SK-N-SH (cell line): ENCODE results near the gene CDK9. TPM values are rescaled to one million over a fixed set of nuclear protein-coding genes. Genes with fewer than 3 reads are reported as not detected.
A peak's percentile ranks its signal among the peaks of the same experiment; 100 is the strongest.

Source experiments
- CTCF ChIA-PET: fragments of 300-600, 350-600 bp; formaldehyde crosslinking; extraction: SDS; loops from one replicate; lab custom pipeline; 2021; lab: Yijun Ruan, JAX
- POLR2A ChIA-PET: fragments of 350-600 bp; sonication (Branson Sonifier 250); formaldehyde crosslinking; extraction: SDS; loops from one replicate; lab custom pipeline; 2020; ENCODE audit warnings: antibody characterized with exemption, inconsistent platforms; lab: Yijun Ruan, JAX
- DNase-seq: peaks from one replicate; pipeline ENCODE4 v3.0.0; 2012
- H2AFZ ChIP-seq: fragments of 200-600 bp; sonication (generic); 2 replicates; pipeline ENCODE4 v1.8.1; 2016; ENCODE audit warnings: antibody characterized with exemption, mild to moderate bottlenecking, low read depth
- H3F3A ChIP-seq: fragments of 200-600 bp; sonication (generic); replicated peaks from 2 replicates; pipeline ENCODE3; 2016; ENCODE audit warnings: antibody characterized with exemption, mild to moderate bottlenecking; ENCODE audit not compliant: insufficient read depth
- H3K27ac ChIP-seq, 2 experiments: fragments of 200-500 bp in 1 of 2; fragments of 200-600 bp in 1 of 2; sonication (Bioruptor generic) in 1 of 2; sonication (generic), shearing (Covaris generic) in 1 of 2; 2 replicates each; pipeline versions ENCODE4 v1.5.1 to v1.6.1; 2014 to 2016; ENCODE audit warnings: low read depth in 2 of 2, inconsistent platforms in 1 of 2, low read length in 1 of 2, mild to moderate bottlenecking in 1 of 2, mixed read lengths in 1 of 2
- H3K27me3 ChIP-seq: fragments of 200-600 bp; sonication (generic), shearing (Covaris generic); 2 replicates; pipeline ENCODE4 v1.6.1; 2016; ENCODE audit warnings: mixed run types; ENCODE audit not compliant: insufficient read depth
- H3K36me3 ChIP-seq, 2 experiments: fragments of 200-500 bp in 1 of 2; fragments of 200-600 bp in 1 of 2; sonication (Bioruptor generic) in 1 of 2; sonication (generic) in 1 of 2; replicated peaks in 1 of 2; 2 replicates each; pipeline versions ENCODE3 to v1.5.1; 2014 to 2016; ENCODE audit warnings: low read length in 1 of 2, mild to moderate bottlenecking in 1 of 2; ENCODE audit not compliant: insufficient read depth in 2 of 2, control insufficient read depth in 1 of 2
- H3K4me1 ChIP-seq, 2 experiments: fragments of 200-500 bp in 1 of 2; fragments of 200-600 bp in 1 of 2; sonication (Bioruptor generic) in 1 of 2; sonication (generic), shearing (Covaris generic) in 1 of 2; 2 replicates each; pipeline versions ENCODE4 v1.5.1 to v1.6.1; 2014 to 2016; ENCODE audit warnings: low read depth in 1 of 2, low read length in 1 of 2, mixed run types in 1 of 2; ENCODE audit not compliant: insufficient read depth in 2 of 2, control insufficient read depth in 1 of 2
- H3K4me2 ChIP-seq: fragments of 200-600 bp; sonication (generic), shearing (Covaris generic); 2 replicates; pipeline ENCODE4 v1.6.1; 2017; ENCODE audit warnings: mixed run types
- H3K4me3 ChIP-seq, 2 experiments: fragments of 200-500 bp in 1 of 2; fragments of 200-600 bp in 1 of 2; sonication (Bioruptor generic) in 1 of 2; sonication (generic), shearing (Covaris generic) in 1 of 2; 2 replicates each; pipeline versions ENCODE4 v1.5.1 to v1.8.1; 2014 to 2016; ENCODE audit warnings: low read depth in 2 of 2, inconsistent platforms in 1 of 2, low read length in 1 of 2, mild to moderate bottlenecking in 1 of 2, mixed read lengths in 1 of 2, moderate library complexity in 1 of 2
- H3K79me2 ChIP-seq: fragments of 200-600 bp; sonication (generic); 2 replicates; pipeline ENCODE4 v1.8.1; 2017; ENCODE audit warnings: mild to moderate bottlenecking; ENCODE audit not compliant: insufficient read depth
- H3K9ac ChIP-seq: fragments of 200-600 bp; sonication (generic); 2 replicates; pipeline ENCODE4 v1.6.1; 2017; ENCODE audit warnings: mixed run types
- H3K9me2 ChIP-seq: fragments of 200-600 bp; sonication (generic); 2 replicates; pipeline ENCODE4 v1.6.1; 2017; ENCODE audit warnings: mixed run types
- H3K9me3 ChIP-seq: fragments of 200-600 bp; sonication (generic); 2 replicates; pipeline ENCODE4 v1.6.1; 2017; ENCODE audit warnings: mixed run types, mild to moderate bottlenecking, moderate library complexity
- H4K20me1 ChIP-seq: fragments of 200-600 bp; sonication (generic); 2 replicates; pipeline ENCODE4 v1.6.1; 2017; ENCODE audit warnings: mild to moderate bottlenecking, mixed run types; ENCODE audit not compliant: insufficient read depth
- CHD2 ChIP-seq: fragments of 150-350 bp; IDR thresholded peaks from 2 replicates; pipeline ENCODE4 v1.6.1; 2018; ENCODE audit warnings: low read length; ENCODE audit not compliant: partially characterized antibody
- ELF1 ChIP-seq: IDR thresholded peaks from 2 replicates; pipeline ENCODE4 v1.4.0; 2012
- FOXM1 ChIP-seq: IDR thresholded peaks from 2 replicates; pipeline ENCODE4 v1.4.0; 2012; ENCODE audit warnings: low read depth, mild to moderate bottlenecking
- GABPA ChIP-seq: IDR thresholded peaks from 2 replicates; pipeline ENCODE4 v1.4.0; 2012; ENCODE audit warnings: low read depth, mild to moderate bottlenecking
- MXI1 ChIP-seq: IDR thresholded peaks from 2 replicates; pipeline ENCODE4 v1.6.1; 2012; ENCODE audit warnings: mild to moderate bottlenecking, low read depth, low read length, improper control_type of control experiment
- NRF1 ChIP-seq: IDR thresholded peaks from 2 replicates; pipeline ENCODE4 v1.6.1; 2012; ENCODE audit warnings: low read depth, mild to moderate bottlenecking, low read length
- POLR2AphosphoS5 ChIP-seq: IDR thresholded peaks from 2 replicates; pipeline ENCODE4 v1.6.1; 2012; ENCODE audit warnings: low read depth, low read length
- RAD21 ChIP-seq: IDR thresholded peaks from 2 replicates; pipeline ENCODE4 v1.6.1; 2012; ENCODE audit warnings: mild to moderate bottlenecking, low read length
- RCOR1 ChIP-seq: fragments of 150-350 bp; IDR thresholded peaks from 2 replicates; pipeline ENCODE4 v1.6.1; 2017; ENCODE audit warnings: antibody characterized with exemption, low read length
- SIN3A ChIP-seq: IDR thresholded peaks from 2 replicates; pipeline ENCODE4 v1.6.1; 2012; ENCODE audit warnings: low read depth, mild to moderate bottlenecking, low read length, moderate library complexity, borderline replicate concordance
- TAF1 ChIP-seq: IDR thresholded peaks from 2 replicates; pipeline ENCODE4 v1.6.1; 2012; ENCODE audit warnings: low read depth, mild to moderate bottlenecking, low read length, moderate library complexity, borderline replicate concordance
- TCF12 ChIP-seq: IDR thresholded peaks from 2 replicates; pipeline ENCODE4 v1.4.0; 2012
- WGBS: methylation state at CpG from one replicate; pipeline ENCODE4 v1.1.6; 2017; ENCODE audit warnings: low lambda C conversion rate; 5-methylcytosine and 5-hydroxymethylcytosine counted together
- polyA plus RNA-seq, 3 experiments: library from polyadenylated mRNA; depleted of rRNA; stranded (reverse); fragments of >200 nt; gene quantifications; 2 replicates each; pipeline ENCODE4 v1.2.3, GENCODE V29; 2012
- TF ChIP-seq, protein P1 (sequence below): fragments of 200-600 bp; sonication (generic); IDR thresholded peaks from 2 replicates; pipeline ENCODE4 v1.6.1; 2017; ENCODE audit warnings: antibody characterized with exemption, mild to moderate bottlenecking, moderate library complexity
- TF ChIP-seq, protein P2 (sequence below): IDR thresholded peaks from 2 replicates; pipeline ENCODE4 v1.4.0; 2012; ENCODE audit warnings: low read depth
- TF ChIP-seq, protein P3 (sequence below): IDR thresholded peaks from 2 replicates; pipeline ENCODE4 v1.4.0; 2012; ENCODE audit warnings: low read depth, borderline replicate concordance
- TF ChIP-seq, protein P4 (sequence below): IDR thresholded peaks from 2 replicates; pipeline ENCODE4; 2012

The CDK9 gene
- polyA plus RNA-seq, 1 of the 3 experiments (the other 2 are of a cell fraction) = 82.7 TPM

GRCh38 chr9:127802576-127803443 lies 17.0 kb downstream of the CDK9 start, which contains the start of gene FPGS:
FPGS (plus strand) TSS chr9:127802882; CDS start chr9:127802925, 43 bp downstream.
- Histone ChIP-seq H3K27ac (peak within 1 kb of the TSS; percentile 86 to 92), H3K4me2 (peak within 1 kb of the TSS; percentile 91), H3K9ac (peak within 1 kb of the TSS; percentile 99), H2AFZ (peak within 1 kb of the TSS; percentile 94), H3K79me2 (peaks cover 35% of the 10 kb centered on the region), H3K27me3 (no peaks in the 10 kb centered on the region), H3K4me1 (peaks cover 13 to 16% of the 10 kb centered on the region in 2 experiments; a peak in 3 of 4 replicates), H4K20me1 (no peaks in the 10 kb centered on the region), H3K9me2 (no peaks in the 10 kb centered on the region), H3F3A (peaks cover 16% of the 10 kb centered on the region), H3K36me3 (peaks cover 10 to 27% of the 10 kb centered on the region in 2 experiments), H3K9me3 (no peaks in the 10 kb centered on the region), H3K4me3 (peak within 1 kb of the TSS; percentile 76 to 87)
- TF ChIP-seq, protein P1, sequence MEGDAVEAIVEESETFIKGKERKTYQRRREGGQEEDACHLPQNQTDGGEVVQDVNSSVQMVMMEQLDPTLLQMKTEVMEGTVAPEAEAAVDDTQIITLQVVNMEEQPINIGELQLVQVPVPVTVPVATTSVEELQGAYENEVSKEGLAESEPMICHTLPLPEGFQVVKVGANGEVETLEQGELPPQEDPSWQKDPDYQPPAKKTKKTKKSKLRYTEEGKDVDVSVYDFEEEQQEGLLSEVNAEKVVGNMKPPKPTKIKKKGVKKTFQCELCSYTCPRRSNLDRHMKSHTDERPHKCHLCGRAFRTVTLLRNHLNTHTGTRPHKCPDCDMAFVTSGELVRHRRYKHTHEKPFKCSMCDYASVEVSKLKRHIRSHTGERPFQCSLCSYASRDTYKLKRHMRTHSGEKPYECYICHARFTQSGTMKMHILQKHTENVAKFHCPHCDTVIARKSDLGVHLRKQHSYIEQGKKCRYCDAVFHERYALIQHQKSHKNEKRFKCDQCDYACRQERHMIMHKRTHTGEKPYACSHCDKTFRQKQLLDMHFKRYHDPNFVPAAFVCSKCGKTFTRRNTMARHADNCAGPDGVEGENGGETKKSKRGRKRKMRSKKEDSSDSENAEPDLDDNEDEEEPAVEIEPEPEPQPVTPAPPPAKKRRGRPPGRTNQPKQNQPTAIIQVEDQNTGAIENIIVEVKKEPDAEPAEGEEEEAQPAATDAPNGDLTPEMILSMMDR = 0 out of 2 replicates have a peak, but pooled peaks have one; percentile 1
- TF ChIP-seq ELF1 = peak; percentile 85
- peak; percentile 71; the same call in 1 of the 2 replicates for TF ChIP-seq SIN3A
- TF ChIP-seq TAF1 = peak; percentile 32; the same call in 1 of the 2 replicates
- no peak for TF ChIP-seq FOXM1
- no peak for TF ChIP-seq RAD21
- TF ChIP-seq, protein P2, sequence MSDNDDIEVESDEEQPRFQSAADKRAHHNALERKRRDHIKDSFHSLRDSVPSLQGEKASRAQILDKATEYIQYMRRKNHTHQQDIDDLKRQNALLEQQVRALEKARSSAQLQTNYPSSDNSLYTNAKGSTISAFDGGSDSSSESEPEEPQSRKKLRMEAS = peak; percentile 92
- peak; percentile 74 for TF ChIP-seq GABPA
- peak; percentile 12; the same call in 1 of the 2 replicates for TF ChIP-seq NRF1
- TF ChIP-seq, protein P3, sequence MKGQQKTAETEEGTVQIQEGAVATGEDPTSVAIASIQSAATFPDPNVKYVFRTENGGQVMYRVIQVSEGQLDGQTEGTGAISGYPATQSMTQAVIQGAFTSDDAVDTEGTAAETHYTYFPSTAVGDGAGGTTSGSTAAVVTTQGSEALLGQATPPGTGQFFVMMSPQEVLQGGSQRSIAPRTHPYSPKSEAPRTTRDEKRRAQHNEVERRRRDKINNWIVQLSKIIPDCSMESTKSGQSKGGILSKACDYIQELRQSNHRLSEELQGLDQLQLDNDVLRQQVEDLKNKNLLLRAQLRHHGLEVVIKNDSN = peak; percentile 76
- no peak for TF ChIP-seq RCOR1
- no peak for TF ChIP-seq TCF12
- peak; percentile 96 for TF ChIP-seq MXI1
- TF ChIP-seq, protein P4, sequence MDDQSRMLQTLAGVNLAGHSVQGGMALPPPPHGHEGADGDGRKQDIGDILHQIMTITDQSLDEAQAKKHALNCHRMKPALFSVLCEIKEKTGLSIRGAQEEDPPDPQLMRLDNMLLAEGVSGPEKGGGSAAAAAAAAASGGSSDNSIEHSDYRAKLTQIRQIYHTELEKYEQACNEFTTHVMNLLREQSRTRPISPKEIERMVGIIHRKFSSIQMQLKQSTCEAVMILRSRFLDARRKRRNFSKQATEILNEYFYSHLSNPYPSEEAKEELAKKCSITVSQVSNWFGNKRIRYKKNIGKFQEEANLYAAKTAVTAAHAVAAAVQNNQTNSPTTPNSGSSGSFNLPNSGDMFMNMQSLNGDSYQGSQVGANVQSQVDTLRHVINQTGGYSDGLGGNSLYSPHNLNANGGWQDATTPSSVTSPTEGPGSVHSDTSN = peak; percentile 34; the same call in 1 of the 2 replicates
- TF ChIP-seq POLR2AphosphoS5 = peak; percentile 47
- no peak for TF ChIP-seq CHD2
- ChIA-PET POLR2A (interaction anchor here (0.6 to 2.0 kb wide), 5 partner anchors 11 to 233 kb away, joined by 3 to 10 read pairs (median 4); partner anchors contain the start of gene CDK9), CTCF (interaction anchor here (0.7 to 2.0 kb wide), 9 partner anchors 10 to 119 kb away, joined by 3 to 12 read pairs (median 4); no protein-coding TSS in a partner anchor)
- peak; percentile 98 for DNase-seq
- under 1% methylated on average over 52 of the region's 83 CpGs for WGBS
